Tongue (tissue), 2 donors: Measurements from ENCODE around the gene CKS1B. TPM values are rescaled to one million over a fixed set of nuclear protein-coding genes. Genes with fewer than 3 reads are reported as not detected.
A peak's percentile ranks its signal among the peaks of the same experiment; 100 is the strongest.

ENCODE experiments used
- DNase-seq: peaks from one replicate; pipeline ENCODE4 v3.0.0-alpha.2; 2015
- total RNA-seq: library from RNA; depleted of rRNA; stranded (reverse); fragments of >200 nt; gene quantifications from one replicate; pipeline ENCODE4 v1.2.3, GENCODE V29; 2014

Gene CKS1B
- 35.2 TPM for total RNA-seq

GRCh38 chr1:154974102-154974807, at the start of gene CKS1B:
TSS of gene CKS1B (plus strand) at chr1:154974681. CDS start at chr1:154974746, 65 bp downstream.
- DNase-seq, result peak; percentile 100

- no peak for DNase-seq
Measured at GRCh38 chr1:154925335-154926170, 48.9 kb upstream of the CKS1B start.

GRCh38 chr1:154926201-154926600, 48.3 kb upstream of the CKS1B start:
- DNase-seq, result no peak

- DNase-seq, result no peak
Measured at GRCh38 chr1:154931940-154932487, 42.5 kb upstream of the CKS1B start.

- DNase-seq, result no peak
Measured at GRCh38 chr1:154934358-154934948, 40.0 kb upstream of the CKS1B start.

- no peak for DNase-seq
Measured at GRCh38 chr1:154935749-154936554, 38.5 kb upstream of the CKS1B start.

GRCh38 chr1:154936555-154937084, 37.9 kb upstream of the CKS1B start, which contains the start of gene PMVK:
TSS of gene PMVK (minus strand) at chr1:154936719. CDS start at chr1:154936685, 34 bp downstream.
- peak; percentile 98 for DNase-seq

GRCh38 chr1:154937085-154937987, 37.1 kb upstream of the CKS1B start:
- peak; percentile 97 for DNase-seq

GRCh38 chr1:154937988-154938386, 36.5 kb upstream of the CKS1B start:
- DNase-seq, result no peak

GRCh38 chr1:154938604-154939399, 35.7 kb upstream of the CKS1B start:
- no peak for DNase-seq

GRCh38 chr1:154940213-154940560, 34.3 kb upstream of the CKS1B start:
- DNase-seq, result no peak

GRCh38 chr1:154940651-154941194, 33.8 kb upstream of the CKS1B start:
- no peak for DNase-seq

GRCh38 chr1:154941333-154942013, 33.0 kb upstream of the CKS1B start:
- DNase-seq, result no peak

GRCh38 chr1:154943649-154944400, 30.7 kb upstream of the CKS1B start:
- peak; percentile 65 for DNase-seq

GRCh38 chr1:154944401-154945159, 29.9 kb upstream of the CKS1B start:
- DNase-seq, result no peak

- no peak for DNase-seq
Measured at GRCh38 chr1:154945160-154945961, 29.1 kb upstream of the CKS1B start.
